GM18507 (cell line): ENCODE data around the gene NFAT5.
A peak's percentile ranks its signal among the peaks of the same experiment; 100 is the strongest.
"Not testable (repeated sequence)": the region's sequence is repeated elsewhere in the genome, so short reads cannot be mapped to it uniquely, and the experiment has no call there.

Experiments
- DNase-seq: peaks from one replicate; pipeline ENCODE4 v3.0.0; 2011; ENCODE audit warnings: low read depth; ENCODE audit not compliant: insufficient read length; ENCODE audit errors: extremely low spot score
- FAIRE-seq: peaks from 2 replicates; lab custom pipeline; 2011; peaks lifted over from hg19 to GRCh38; lab: Jason Lieb, UNC

The NFAT5 gene

DNA sequence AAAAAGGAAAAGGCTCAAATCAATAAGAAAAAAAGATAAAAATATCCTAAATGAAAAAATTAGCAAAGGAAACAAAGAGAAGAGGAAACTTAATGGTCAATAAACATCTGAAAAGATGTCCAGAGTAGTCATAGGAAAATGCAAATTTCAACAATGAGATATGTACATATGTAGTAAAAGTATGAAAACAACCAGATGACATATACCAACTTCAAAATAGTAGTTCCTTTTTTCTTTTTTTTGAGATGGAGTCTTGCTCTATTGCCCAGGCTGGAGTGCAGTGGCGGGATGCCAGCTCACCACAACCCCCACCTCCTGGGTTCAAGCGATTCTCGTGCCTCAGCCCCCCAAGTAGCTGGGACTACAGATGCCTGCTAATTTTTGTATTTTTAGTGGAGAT is 21.7 kb upstream of the NFAT5 start:
- no peak for DNase-seq
- FAIRE-seq = no peak

DNA sequence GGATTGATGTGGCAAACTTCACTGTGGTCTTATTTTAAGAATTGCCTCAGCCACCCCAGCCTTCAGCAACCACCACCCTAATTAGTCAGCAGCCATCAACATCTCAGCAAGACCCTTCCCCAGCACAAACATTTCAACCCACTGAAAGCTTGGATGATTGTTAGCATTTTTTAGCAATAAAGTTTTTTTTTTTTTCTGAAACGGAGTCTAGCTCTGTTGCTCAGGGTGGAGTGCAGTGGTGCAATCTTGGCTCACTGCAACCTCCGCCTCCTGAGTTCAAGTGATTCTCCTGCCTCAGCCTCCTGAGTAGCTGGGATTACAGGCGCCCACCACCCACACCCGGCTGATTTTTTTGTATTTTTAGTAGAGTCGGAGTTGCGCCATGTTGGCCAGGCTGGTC is 19.1 kb upstream of the NFAT5 start:
- not testable (repeated sequence) for FAIRE-seq, DNase-seq

DNA sequence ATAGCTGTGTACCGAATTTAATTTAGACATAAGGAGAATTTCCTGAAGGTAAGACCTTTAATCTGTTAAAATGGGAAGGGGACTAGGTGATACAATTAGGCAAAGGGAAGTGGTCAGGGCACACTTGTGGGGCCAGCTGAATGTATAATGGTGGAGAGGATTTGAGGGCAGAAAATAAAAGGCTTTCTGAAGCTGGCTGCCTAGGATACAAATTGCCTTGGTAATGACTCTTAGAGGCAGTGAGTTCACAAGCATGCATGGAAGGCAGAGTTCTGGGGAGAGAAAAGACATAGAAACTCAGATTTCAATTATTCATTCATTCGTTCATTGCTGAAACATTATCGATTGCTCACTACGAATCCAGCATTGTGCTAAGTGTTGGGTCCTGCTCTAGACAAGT is 12.4 kb upstream of the NFAT5 start:
- no peak for DNase-seq
- no peak for FAIRE-seq

DNA sequence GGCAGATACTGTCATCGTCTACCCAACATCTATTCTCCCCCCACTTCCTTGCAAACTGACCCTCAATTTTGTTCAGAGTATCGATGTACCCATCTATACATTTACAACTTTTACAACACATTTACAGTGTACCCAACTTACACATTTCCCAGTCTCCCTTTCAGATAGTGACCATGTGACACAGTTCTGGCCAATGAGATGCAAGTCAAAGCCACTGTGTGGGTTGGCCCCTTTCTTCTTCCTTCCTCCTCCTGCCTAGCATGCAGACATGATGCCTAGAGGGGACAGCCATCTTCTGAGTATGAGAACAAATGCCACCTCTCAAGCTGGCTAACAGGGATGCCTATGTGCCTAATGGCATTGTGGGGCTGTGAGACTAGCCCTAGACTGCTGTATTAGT is 11.3 kb upstream of the NFAT5 start:
- FAIRE-seq (no peak), DNase-seq (no peak)

GRCh38 chr16:69555437-69555836 is 10.3 kb upstream of the NFAT5 start:
- FAIRE-seq = no peak
- DNase-seq = no peak

- no peak for FAIRE-seq
- DNase-seq = no peak
These were observed 9.9 kb upstream of the NFAT5 start for GRCh38 chr16:69555867-69556266.

DNA sequence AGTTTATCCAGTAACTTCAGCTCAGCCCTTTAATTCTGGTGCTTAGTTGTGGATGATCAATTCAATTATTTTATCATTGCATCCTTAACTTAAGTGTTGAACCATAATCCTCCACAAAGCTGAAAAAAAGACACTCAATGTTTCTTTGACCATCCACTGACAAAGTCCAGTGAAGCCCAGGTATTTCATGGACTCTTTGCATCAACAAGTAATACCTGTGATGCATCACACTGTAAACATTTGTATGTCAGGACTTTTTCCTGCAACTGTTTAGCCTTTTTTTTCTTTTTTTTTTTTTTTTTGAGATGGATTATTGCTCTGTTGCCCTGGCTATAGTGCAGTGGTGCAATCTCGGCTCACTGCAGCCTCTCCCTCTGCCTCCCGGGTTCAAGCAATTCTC is 6.6 kb upstream of the NFAT5 start:
- FAIRE-seq (no peak), DNase-seq (no peak)

DNA sequence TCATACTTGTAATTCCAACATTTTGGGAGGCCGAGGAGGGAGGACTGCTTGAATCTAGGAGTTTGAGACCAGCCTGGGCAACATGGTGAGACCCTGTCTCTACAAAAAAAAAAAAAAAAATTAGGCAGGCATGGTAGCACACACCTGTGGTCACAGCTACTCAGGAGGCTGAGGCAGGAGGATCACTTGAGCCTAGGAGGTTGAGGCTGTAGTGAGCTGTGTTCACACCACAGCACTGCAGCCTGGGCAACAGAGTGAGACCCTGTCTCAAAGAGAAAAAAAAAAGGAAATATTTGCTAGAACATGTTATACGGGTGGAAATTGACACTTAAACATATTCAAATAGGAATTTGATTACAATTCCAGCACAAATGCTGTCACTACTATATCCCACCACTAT is 4.4 kb upstream of the NFAT5 start:
- not testable (repeated sequence) for DNase-seq, FAIRE-seq

GRCh38 chr16:69561901-69562300 is 3.9 kb upstream of the NFAT5 start:
- no peak for FAIRE-seq
- no peak for DNase-seq

DNA sequence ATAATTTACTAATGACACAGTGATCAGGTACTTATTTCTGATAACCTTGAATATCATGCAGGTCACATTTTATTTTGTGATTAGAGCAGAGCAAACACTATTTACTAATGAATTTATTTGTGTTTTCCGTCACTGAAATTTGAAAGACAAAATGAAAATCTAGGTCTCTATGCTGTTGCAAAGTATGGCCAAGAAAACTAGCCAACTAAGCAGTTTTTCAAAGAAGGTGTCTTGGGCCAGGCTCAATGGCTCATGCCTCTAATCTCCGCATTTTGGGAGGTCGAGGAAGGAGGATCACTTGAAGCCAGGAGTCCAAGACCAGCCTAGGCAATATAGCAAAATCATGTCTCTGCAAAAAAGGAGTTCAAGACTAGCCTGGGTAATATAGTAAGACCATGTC is 3.0 kb upstream of the NFAT5 start:
- DNase-seq (no peak), FAIRE-seq (no peak)

- FAIRE-seq = peak; percentile 93
- DNase-seq = no peak
These were observed 1.9 kb upstream of the NFAT5 start for GRCh38 chr16:69563605-69564580.

DNA sequence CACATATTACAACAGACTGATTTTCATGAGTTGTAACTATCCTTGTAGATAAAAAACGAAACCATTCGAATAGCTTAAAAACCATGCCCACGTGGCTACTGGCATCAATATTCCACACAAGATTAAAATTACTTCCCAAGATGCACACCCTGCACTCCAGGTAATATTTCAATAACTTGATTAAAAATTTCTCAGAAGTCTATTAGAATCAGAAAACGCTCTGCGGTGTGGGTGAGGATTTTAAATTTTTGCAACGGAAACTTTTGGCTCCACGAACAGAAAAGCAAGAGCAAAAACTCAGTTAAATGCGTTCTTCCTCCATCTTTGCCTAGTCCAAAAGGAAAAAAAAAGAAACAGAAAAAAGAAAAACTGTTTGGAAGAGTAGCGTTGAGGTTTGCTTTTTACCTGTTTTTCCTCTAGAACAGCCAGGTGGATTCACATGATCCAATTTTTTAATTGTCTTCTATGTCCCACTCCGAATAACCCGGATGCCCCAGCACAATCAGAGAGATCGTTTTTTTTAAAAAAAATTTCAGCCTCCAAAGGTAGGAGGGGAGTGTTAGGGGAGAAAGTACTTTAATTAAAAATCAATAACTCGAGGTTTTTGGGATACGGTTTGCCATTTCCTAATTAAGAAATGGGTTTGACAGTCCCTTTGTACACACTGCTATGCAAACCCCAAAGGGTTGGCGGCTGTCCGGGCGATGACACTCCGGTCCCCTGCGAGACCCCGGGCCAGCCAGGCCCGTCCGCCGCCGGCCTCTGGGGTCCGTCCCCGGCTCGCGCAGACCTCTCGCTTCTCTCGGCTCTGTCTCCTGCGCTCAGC is 708 bp upstream of the NFAT5 start:
- no peak for DNase-seq
- FAIRE-seq = peak; percentile 38

DNA sequence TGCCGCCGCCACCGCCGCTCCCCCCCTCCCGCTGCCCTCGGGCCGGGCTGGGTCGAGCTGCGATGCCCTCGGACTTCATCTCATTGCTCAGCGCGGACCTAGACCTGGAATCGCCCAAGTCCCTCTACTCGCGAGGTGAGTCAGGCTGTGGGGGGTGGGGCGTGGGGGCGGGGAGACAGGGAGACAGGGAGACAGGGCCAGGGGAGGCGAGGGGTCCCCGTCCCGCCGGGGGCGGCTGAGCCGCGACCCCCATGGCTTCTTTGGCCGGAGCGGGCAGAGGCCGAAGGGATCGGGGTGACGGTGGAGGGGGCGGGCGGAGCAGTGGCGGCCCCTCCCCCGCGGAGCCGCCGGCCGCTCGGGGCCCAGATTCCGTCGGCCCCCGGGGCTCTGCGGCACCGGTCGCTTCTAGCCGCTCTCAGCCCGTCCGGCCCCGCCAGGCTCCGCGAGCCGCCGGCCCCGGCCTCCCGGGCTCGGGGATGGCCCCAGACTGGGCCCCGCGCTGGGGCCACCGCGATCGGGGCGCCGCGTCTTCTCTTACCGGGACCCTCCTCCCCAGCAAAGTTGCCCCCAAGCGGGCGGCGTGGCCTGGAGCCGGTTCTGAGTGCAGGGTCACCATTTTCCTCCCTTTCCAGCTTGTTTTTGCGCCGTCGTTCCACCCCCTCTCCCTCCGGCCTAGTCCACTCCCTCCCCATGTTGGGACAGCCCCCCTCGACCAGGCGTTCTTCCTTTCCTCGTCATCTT is 644 bp downstream of the NFAT5 start:
- DNase-seq (no peak), FAIRE-seq (no peak)

GRCh38 chr16:69566981-69567680 is 1.4 kb downstream of the NFAT5 start:
- FAIRE-seq (peak; percentile 63), DNase-seq (no peak)

DNA sequence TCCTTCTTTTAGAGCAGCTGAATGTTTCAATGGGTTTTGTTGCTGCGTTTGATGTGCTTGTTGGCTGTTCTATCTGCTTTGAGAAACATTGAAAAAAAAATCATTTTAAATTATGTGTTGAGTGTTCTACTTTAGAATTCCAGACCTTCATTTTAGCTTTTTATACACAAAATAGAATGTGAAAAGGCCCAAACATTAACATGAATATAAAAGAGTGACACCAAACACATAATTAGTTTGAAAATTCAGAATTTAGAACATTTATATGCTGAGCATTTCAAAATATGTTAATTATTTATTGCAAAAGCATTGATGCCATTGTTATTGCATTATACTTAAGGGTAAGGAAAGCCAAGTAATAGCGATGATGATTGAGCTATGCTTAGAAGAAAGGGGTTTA is 2.9 kb downstream of the NFAT5 start:
- FAIRE-seq = no peak

GRCh38 chr16:69578771-69579170 is 13.0 kb downstream of the NFAT5 start:
- DNase-seq = not testable (repeated sequence)
- FAIRE-seq = peak; percentile 12

More for the DNA sequence above, 2.9 kb downstream of the NFAT5 start:
- DNase-seq = no peak

- DNase-seq (no peak), FAIRE-seq (no peak)
These were observed 14.2 kb downstream of the NFAT5 start for GRCh38 chr16:69579783-69580481.

- DNase-seq (no peak), FAIRE-seq (peak; percentile 24)
These were observed 15.5 kb downstream of the NFAT5 start for GRCh38 chr16:69581297-69581696.

DNA sequence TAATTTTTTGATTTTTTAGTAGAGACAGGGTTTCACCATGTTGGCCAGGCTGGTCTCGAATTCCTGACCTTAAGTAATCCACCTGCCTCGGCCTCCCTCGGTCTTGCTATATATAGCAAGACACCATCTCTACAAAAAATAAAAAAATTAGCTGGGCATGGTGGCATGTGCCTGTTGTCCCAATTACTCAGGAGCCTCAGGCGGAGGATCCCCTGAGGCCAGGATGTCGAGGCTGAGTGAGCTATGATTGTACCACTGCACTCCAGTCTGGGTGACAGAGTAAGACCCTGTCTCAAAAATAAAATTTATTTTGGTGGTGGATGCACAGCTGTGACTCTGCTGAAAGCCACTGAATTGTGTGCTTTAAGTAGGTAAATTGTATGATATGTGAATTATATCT is 18.7 kb downstream of the NFAT5 start:
- not testable (repeated sequence) for FAIRE-seq, DNase-seq
